Measurements from ENCODE around the gene SEMA5B.

- TF ChIP-seq CTCF (IDR thresholded peaks at IDR 0.05; ENCODE audit: insufficient read depth, low read depth, low read length) = no peak
- TF ChIP-seq EZH2 (IDR thresholded peaks at IDR 0.05; ENCODE audit: insufficient read depth, low read length) = no peak
Measured at GRCh38 chr3:122907471-122907870, 120.1 kb downstream of the SEMA5B start.
